ENCODE results near the gene KRT24. TPM values are rescaled to one million over a fixed set of nuclear protein-coding genes. Genes with fewer than 3 reads are reported as not detected.

Gene KRT24
- total RNA-seq, 2 donors from 2014 or later: not detected

GRCh38 chr17:40707745-40708144 is 4.2 kb upstream of the KRT24 start:
- Mint-ChIP-seq H3K27ac (no peak overlapping the region), H3K27me3 (ENCODE audit: insufficient read depth) (no peaks in the 10 kb centered on the region), H3K4me3 (no peak overlapping the region), H3K36me3 (ENCODE audit: low read depth) (no peaks in the 10 kb centered on the region), H3K9me3 (no peaks in the 10 kb centered on the region), H3K4me1 (peaks cover 4% of the 10 kb centered on the region)
- H3K27me3 ChIP-seq (ENCODE audit: control insufficient read depth, insufficient read depth, low read length, poor library complexity, severe bottlenecking): no peaks in the 10 kb centered on the region
- no peaks in the 10 kb centered on the region for H3K4me1 ChIP-seq (ENCODE audit: control insufficient read depth, insufficient read depth, low read length)
- WGBS, 2 experiments (ENCODE audit: insufficient coverage in 1 of 2, insufficient read length in 1 of 2): 84 to 90% methylated on average over 6 to 7 of the region's 7 CpGs
- TF ChIP-seq CTCF (conservative IDR thresholded peaks at IDR 0.05): no peak
- DNase-seq: no peak
- H3K9ac ChIP-seq (ENCODE audit: extremely low read depth, low read length, poor library complexity, severe bottlenecking): no peak overlapping the region
- H3K36me3 ChIP-seq (ENCODE audit: control insufficient read depth, insufficient read depth, low read length): no peaks in the 10 kb centered on the region
- H3K4me3 ChIP-seq (ENCODE audit: low read length): no peak overlapping the region
- no peaks in the 10 kb centered on the region for H3K9me3 ChIP-seq (ENCODE audit: control insufficient read depth, low read length)
- H3K27ac ChIP-seq (ENCODE audit: low read depth, low read length): no peak overlapping the region

- DNase-seq: no peak
- Mint-ChIP-seq H3K4me3 (no peak overlapping the region), H3K27me3 (ENCODE audit: insufficient read depth) (no peaks in the 10 kb centered on the region), H3K27ac (no peak overlapping the region), H3K4me1 (peaks cover 4% of the 10 kb centered on the region), H3K9me3 (no peaks in the 10 kb centered on the region), H3K36me3 (ENCODE audit: low read depth) (no peaks in the 10 kb centered on the region)
- no peak for TF ChIP-seq CTCF (conservative IDR thresholded peaks at IDR 0.05)
- Histone ChIP-seq H3K9me3 (ENCODE audit: control insufficient read depth, low read length) (no peaks in the 10 kb centered on the region), H3K36me3 (ENCODE audit: control insufficient read depth, insufficient read depth, low read length) (no peaks in the 10 kb centered on the region), H3K27ac (ENCODE audit: low read depth, low read length) (no peak overlapping the region), H3K4me1 (ENCODE audit: control insufficient read depth, insufficient read depth, low read length) (no peaks in the 10 kb centered on the region), H3K27me3 (ENCODE audit: control insufficient read depth, insufficient read depth, low read length, poor library complexity, severe bottlenecking) (no peaks in the 10 kb centered on the region), H3K4me3 (ENCODE audit: low read length) (no peak overlapping the region), H3K9ac (ENCODE audit: extremely low read depth, low read length, poor library complexity, severe bottlenecking) (no peak overlapping the region)
- WGBS, 2 experiments (ENCODE audit: insufficient coverage in 1 of 2, insufficient read length in 1 of 2): 76 to 87% methylated on average over 3 to 4 of the region's 4 CpGs
Observed at GRCh38 chr17:40705584-40705983, 2.0 kb upstream of the KRT24 start.

- no peaks in the 10 kb centered on the region for H3K27me3 ChIP-seq (ENCODE audit: control insufficient read depth, insufficient read depth, low read length, poor library complexity, severe bottlenecking)
- no peaks in the 10 kb centered on the region for H3K36me3 ChIP-seq (ENCODE audit: control insufficient read depth, insufficient read depth, low read length)
- DNase-seq: no peak
- Mint-ChIP-seq H3K27me3 (ENCODE audit: insufficient read depth) (no peaks in the 10 kb centered on the region), H3K27ac (no peak overlapping the region), H3K9me3 (no peaks in the 10 kb centered on the region), H3K36me3 (ENCODE audit: low read depth) (no peaks in the 10 kb centered on the region), H3K4me3 (no peak overlapping the region), H3K4me1 (peaks cover 8% of the 10 kb centered on the region)
- TF ChIP-seq CTCF (conservative IDR thresholded peaks at IDR 0.05): no peak
- H3K27ac ChIP-seq (ENCODE audit: low read depth, low read length): no peak overlapping the region
- H3K4me3 ChIP-seq (ENCODE audit: low read length): no peak overlapping the region
- H3K9ac ChIP-seq (ENCODE audit: extremely low read depth, low read length, poor library complexity, severe bottlenecking): no peak overlapping the region
- no peaks in the 10 kb centered on the region for H3K4me1 ChIP-seq (ENCODE audit: control insufficient read depth, insufficient read depth, low read length)
- no peaks in the 10 kb centered on the region for H3K9me3 ChIP-seq (ENCODE audit: control insufficient read depth, low read length)
- 91 to 100% methylated on average over 1 to 3 of the region's 3 CpGs for WGBS, 2 experiments (ENCODE audit: insufficient coverage in 1 of 2, insufficient read length in 1 of 2)
Observed at GRCh38 chr17:40702271-40702670, 1.3 kb downstream of the KRT24 start.

All from endodermal cell (in vitro differentiated cells).